OCI-LY3 (cell line): ENCODE measurements around the gene PON3.

Source experiments
- CTCF ChIP-seq: fragments of 200-600, 300-600 bp; sonication (generic); IDR thresholded peaks from 2 replicates; pipeline ENCODE4 v1.5.1; 2014; ENCODE audit warnings: antibody characterized with exemption, low read length, low read depth
- EZH2phosphoT487 ChIP-seq: fragments of 200-600 bp; shearing (Covaris generic); IDR thresholded peaks from 2 replicates; pipeline ENCODE4 v1.6.1; 2018; ENCODE audit warnings: antibody characterized with exemption, mixed run types, low read depth

- TF ChIP-seq CTCF (no peak), EZH2phosphoT487 (no peak)
Measured at GRCh38 chr7:95421000-95421846, 25.0 kb upstream of the PON3 start.
